Gastroesophageal sphincter (tissue), 4 donors: Measurements from ENCODE around the gene FBXO3. TPM values are rescaled to one million over a fixed set of nuclear protein-coding genes. Genes with fewer than 3 reads are reported as not detected.
"Not testable (repeated sequence)": the region's sequence is repeated elsewhere in the genome, so short reads cannot be mapped to it uniquely, and the experiment has no call there.

Experiments used
- ATAC-seq: fragments of 150-250 bp; one replicate; pipeline ENCODE4 v1.9.1; 2016; ENCODE audit warnings: mild to moderate bottlenecking, moderate library complexity
- H3K27ac ChIP-seq, 4 donors: fragments of 200-600 bp; sonication (generic) in 3 of 4; 1 replicate in 3 of 4; 2 replicates in 1 of 4; pipeline ENCODE4 v1.5.1; 2016 to 2019
- H3K27me3 ChIP-seq: fragments of 200-600 bp; sonication (generic); one replicate; pipeline ENCODE4 v1.5.1; 2019
- H3K36me3 ChIP-seq, 2 donors: fragments of 200-600 bp; sonication (generic); one replicate each; pipeline ENCODE4 v1.5.1; 2019; ENCODE audit warnings: control low read depth in 1 of 2
- H3K4me1 ChIP-seq, 3 donors: fragments of 200-600 bp; sonication (generic); 1 replicate in 2 of 3; 2 replicates in 1 of 3; pipeline ENCODE4 v1.5.1; 2016 to 2019; ENCODE audit warnings: control low read depth in 2 of 3
- H3K4me3 ChIP-seq, 2 donors: fragments of 200-600 bp; sonication (generic); one replicate each; pipeline ENCODE4 v1.5.1; 2019; ENCODE audit warnings: mild to moderate bottlenecking in 1 of 2, moderate library complexity in 1 of 2
- H3K9me3 ChIP-seq, 3 donors: fragments of 200-600 bp; sonication (generic); one replicate each; pipeline ENCODE4 v1.5.1; 2017 to 2019; ENCODE audit warnings: control low read depth in 2 of 3
- CTCF ChIP-seq, 4 experiments: fragments of 200-600 bp in 2 of 4; fragments of 450-650 bp in 2 of 4; sonication (generic) in 1 of 4; IDR thresholded peaks; one replicate each; pipeline ENCODE4 v1.5.1; 2017 to 2019; ENCODE audit warnings: antibody characterized with exemption in 4 of 4, mild to moderate bottlenecking in 2 of 4, moderate library complexity in 2 of 4
- EP300 ChIP-seq: sonication (generic); formaldehyde crosslinking; IDR thresholded peaks from one replicate; pipeline ENCODE4 v1.6.1; 2017; ENCODE audit warnings: antibody characterized with exemption, mild to moderate bottlenecking
- POLR2A ChIP-seq, 2 donors: fragments of 450-650 bp; IDR thresholded peaks; one replicate each; pipeline ENCODE4 v1.6.1; 2017; ENCODE audit warnings: antibody characterized with exemption in 2 of 2, mild to moderate bottlenecking in 2 of 2, moderate library complexity in 1 of 2
- POLR2AphosphoS5 ChIP-seq: sonication (generic); formaldehyde crosslinking; IDR thresholded peaks from one replicate; pipeline ENCODE4 v1.6.1; 2017; ENCODE audit warnings: antibody characterized with exemption
- WGBS, 2 donors: methylation state at CpG; one replicate each; pipeline ENCODE4 v1.1.5; 2018; ENCODE audit warnings: low coverage in 1 of 2; 5-methylcytosine and 5-hydroxymethylcytosine counted together
- total RNA-seq, 4 donors: library from RNA; depleted of rRNA; stranded (reverse); fragments of >200 nt; gene quantifications; one replicate each; pipeline ENCODE4 v1.1.0, GENCODE V29; 2016

Gene FBXO3
- 10 to 100 TPM; 38.8 to 81.4 (median 55.7) TPM for total RNA-seq

- Histone ChIP-seq H3K36me3 (peaks cover 0 to 13% of the 10 kb centered on the region in 2 donors), H3K4me3 (peak within 1 kb of the TSS; percentile 49 to 93), H3K27me3 (no peaks in the 10 kb centered on the region), H3K27ac (peak within 1 kb of the TSS; percentile 64 to 92 (median 90)), H3K9me3 (no peaks in the 10 kb centered on the region), H3K4me1 (peaks cover 0 to 70% (median 19%) of the 10 kb centered on the region in 3 donors)
- TF ChIP-seq POLR2A (IDR thresholded peaks at IDR 0.05) (peak; percentile 36 to 56), CTCF (IDR thresholded peaks at IDR 0.05) (peak in 1 of 4 experiments; percentile 7), POLR2AphosphoS5 (peak; percentile 72), EP300 (no peak)
- ATAC-seq, result peak; percentile 93
- 0% methylated on average over 2 of the region's 64 CpGs; no CpG with 5 or more reads in 1 of the 2 donors for WGBS, 2 donors
Measured at GRCh38 chr11:33773987-33774735, at the start of gene FBXO3. Gene FBXO3 (minus strand): TSS chr11:33774520. CDS start chr11:33774497, 23 bp downstream.

GRCh38 chr11:33822981-33823380, 48.7 kb upstream of the FBXO3 start:
- peaks cover 55% of the 10 kb centered on the region for H3K27me3 ChIP-seq
- H3K36me3 ChIP-seq, H3K27ac ChIP-seq, H3K9me3 ChIP-seq, H3K4me1 ChIP-seq, H3K4me3 ChIP-seq, ATAC-seq: not testable (repeated sequence)
- WGBS, 2 donors, result 40 to 68% methylated on average over 2 to 3 of the region's 3 CpGs

- 55 to 68% methylated on average over 11 to 13 of the region's 16 CpGs for WGBS, 2 donors
- no peak for ATAC-seq
Measured at GRCh38 chr11:33819278-33820035, 45.1 kb upstream of the FBXO3 start.

GRCh38 chr11:33808228-33808828, 34.0 kb upstream of the FBXO3 start:
- Histone ChIP-seq H3K36me3 (no peaks in the 10 kb centered on the region), H3K27ac (no peak overlapping the region), H3K4me1 (no peaks in the 10 kb centered on the region), H3K27me3 (peaks cover 8% of the 10 kb centered on the region), H3K4me3 (no peak overlapping the region), H3K9me3 (no peaks in the 10 kb centered on the region)
- TF ChIP-seq CTCF (IDR thresholded peaks at IDR 0.05), result peak; percentile 86 to 93 (median 89)
- TF ChIP-seq POLR2AphosphoS5, result no peak
- WGBS, 2 donors, result 9 to 15% methylated on average over 3 to 8 of the region's 12 CpGs
- ATAC-seq, result peak; percentile 85

More at GRCh38 chr11:33819278-33820035, 45.1 kb upstream of the FBXO3 start:
- Histone ChIP-seq H3K36me3 (no peaks in the 10 kb centered on the region), H3K4me1 (no peaks in the 10 kb centered on the region), H3K9me3 (no peaks in the 10 kb centered on the region), H3K27ac (no peak overlapping the region), H3K4me3 (no peak overlapping the region), H3K27me3 (peaks cover 35% of the 10 kb centered on the region)
- TF ChIP-seq POLR2A (IDR thresholded peaks at IDR 0.05), result no peak
- no peak for TF ChIP-seq CTCF (IDR thresholded peaks at IDR 0.05)
- TF ChIP-seq EP300, result no peak
- no peak for TF ChIP-seq POLR2AphosphoS5

GRCh38 chr11:33804471-33804870, 30.2 kb upstream of the FBXO3 start:
- 58 to 83% methylated on average over 2 of the region's 2 CpGs for WGBS, 2 donors
- no peak overlapping the region for H3K27ac ChIP-seq
- no peak overlapping the region for H3K4me3 ChIP-seq
- H3K4me1 ChIP-seq, result peaks cover 0 to 12% (median 7%) of the 10 kb centered on the region in 3 donors
- H3K9me3 ChIP-seq, result no peaks in the 10 kb centered on the region
- TF ChIP-seq EP300, result no peak
- TF ChIP-seq POLR2A (IDR thresholded peaks at IDR 0.05), result no peak
- TF ChIP-seq POLR2AphosphoS5, result no peak
- TF ChIP-seq CTCF (IDR thresholded peaks at IDR 0.05), result no peak
- no peak for ATAC-seq
- H3K36me3 ChIP-seq, result no peaks in the 10 kb centered on the region
- H3K27me3 ChIP-seq, result peaks cover 40% of the 10 kb centered on the region
